GM18526 (cell line): ENCODE measurements around the gene B4GALNT2.
A peak's percentile ranks its signal among the peaks of the same experiment; 100 is the strongest.

Experiments
- POLR2A ChIP-seq: IDR thresholded peaks from 3 replicates; pipeline ENCODE4 v1.6.1; 2011; ENCODE audit not compliant: insufficient read length; ENCODE audit errors: extremely low read depth

B4GALNT2 gene

GRCh38 chr17:49168706-49169105, 36.1 kb downstream of the B4GALNT2 start:
- no peak for TF ChIP-seq POLR2A

- TF ChIP-seq POLR2A: no peak
Measured at GRCh38 chr17:49170216-49170615, 37.6 kb downstream of the B4GALNT2 start.

- TF ChIP-seq POLR2A: no peak
Measured at GRCh38 chr17:49180303-49180702, 47.7 kb downstream of the B4GALNT2 start.

GRCh38 chr17:49180998-49181635, 48.5 kb downstream of the B4GALNT2 start:
- no peak for TF ChIP-seq POLR2A

GRCh38 chr17:49183341-49183740, 50.8 kb downstream of the B4GALNT2 start:
- TF ChIP-seq POLR2A: no peak

GRCh38 chr17:49183801-49184200, 51.2 kb downstream of the B4GALNT2 start:
- TF ChIP-seq POLR2A: no peak

GRCh38 chr17:49187301-49187700, 54.7 kb downstream of the B4GALNT2 start:
- no peak for TF ChIP-seq POLR2A

- no peak for TF ChIP-seq POLR2A
Measured at GRCh38 chr17:49190932-49191331, 58.4 kb downstream of the B4GALNT2 start.

GRCh38 chr17:49191409-49191916, 58.9 kb downstream of the B4GALNT2 start:
- TF ChIP-seq POLR2A: no peak

- peak; percentile 10 for TF ChIP-seq POLR2A
Measured at GRCh38 chr17:49191917-49192741, 59.6 kb downstream of the B4GALNT2 start.

GRCh38 chr17:49193513-49194296, 61.1 kb downstream of the B4GALNT2 start:
- peak; percentile 18 for TF ChIP-seq POLR2A

GRCh38 chr17:49194297-49194607, 61.7 kb downstream of the B4GALNT2 start:
- no peak for TF ChIP-seq POLR2A

- TF ChIP-seq POLR2A: no peak
Measured at GRCh38 chr17:49195751-49196150, 63.2 kb downstream of the B4GALNT2 start.

- TF ChIP-seq POLR2A: no peak
Measured at GRCh38 chr17:49196520-49196919, 64.0 kb downstream of the B4GALNT2 start.

- no peak for TF ChIP-seq POLR2A
Measured at GRCh38 chr17:49197346-49197998, 64.9 kb downstream of the B4GALNT2 start.

GRCh38 chr17:49198211-49198610, 65.6 kb downstream of the B4GALNT2 start:
- no peak for TF ChIP-seq POLR2A
